Measurements from ENCODE around the gene KIAA0513.

Gene KIAA0513

GRCh38 chr16:85005285-85006069 lies 22.1 kb upstream of the KIAA0513 start:
- DNase-seq: no peak

GRCh38 chr16:85006639-85007038 lies 21.0 kb upstream of the KIAA0513 start:
- no peak for DNase-seq

GRCh38 chr16:85007496-85008214 lies 19.9 kb upstream of the KIAA0513 start:
- DNase-seq: no peak

GRCh38 chr16:85008271-85008670 lies 19.3 kb upstream of the KIAA0513 start:
- DNase-seq: no peak

DNA sequence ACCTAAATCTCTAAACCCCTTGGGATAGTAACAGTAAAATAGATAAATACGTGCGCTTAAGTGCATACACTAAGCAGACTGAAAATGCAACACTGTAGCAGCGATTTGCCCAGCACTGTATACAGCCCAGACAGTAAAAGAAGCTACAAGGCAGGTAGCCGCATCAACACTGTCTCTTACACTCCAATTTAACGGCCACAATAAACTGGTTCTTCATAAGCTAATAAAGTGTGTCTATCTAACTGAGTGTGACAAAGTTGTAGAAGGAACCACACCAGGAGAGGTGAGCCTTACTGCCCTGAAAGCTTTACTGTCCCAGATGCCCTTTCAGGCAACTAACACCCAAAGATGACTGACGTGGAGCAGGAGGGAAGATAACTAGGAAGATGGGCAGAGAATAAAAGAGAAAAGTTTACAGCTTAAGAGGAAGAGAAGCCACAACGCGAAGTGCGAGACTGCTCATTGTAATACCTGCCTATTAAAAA lies 17.1 kb upstream of the KIAA0513 start:
- no peak for DNase-seq

GRCh38 chr16:85010931-85011845 lies 16.4 kb upstream of the KIAA0513 start, which contains the start of gene ZDHHC7:
Gene ZDHHC7, minus strand, starts transcription at chr16:85011535. Its CDS starts 20,917 bp downstream, at chr16:84990618.
- peak; percentile 66 to 77 for DNase-seq

DNA sequence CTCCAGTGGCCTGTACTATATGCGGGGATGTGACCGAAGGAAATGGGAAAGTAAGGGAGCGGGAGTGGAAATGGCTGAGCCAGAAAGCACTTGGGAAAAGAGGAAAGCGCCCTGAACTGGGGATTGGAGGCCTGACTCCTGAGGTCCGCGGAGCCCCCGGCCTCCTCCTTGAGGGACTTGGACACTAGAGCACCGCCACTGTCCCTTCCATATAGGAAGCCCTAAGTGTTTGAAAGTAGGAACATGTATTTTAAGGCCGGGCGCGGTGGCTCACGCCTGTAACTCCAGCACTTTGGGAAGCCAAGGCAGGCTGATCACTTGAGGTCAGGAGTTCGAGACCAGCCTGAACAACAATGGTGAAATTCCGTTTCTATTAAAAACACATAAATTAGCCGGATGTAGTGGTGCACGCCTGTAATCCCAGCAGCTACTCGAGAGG lies 15.7 kb upstream of the KIAA0513 start:
- peak in 1 of 2 experiments; percentile 40 for DNase-seq

DNA sequence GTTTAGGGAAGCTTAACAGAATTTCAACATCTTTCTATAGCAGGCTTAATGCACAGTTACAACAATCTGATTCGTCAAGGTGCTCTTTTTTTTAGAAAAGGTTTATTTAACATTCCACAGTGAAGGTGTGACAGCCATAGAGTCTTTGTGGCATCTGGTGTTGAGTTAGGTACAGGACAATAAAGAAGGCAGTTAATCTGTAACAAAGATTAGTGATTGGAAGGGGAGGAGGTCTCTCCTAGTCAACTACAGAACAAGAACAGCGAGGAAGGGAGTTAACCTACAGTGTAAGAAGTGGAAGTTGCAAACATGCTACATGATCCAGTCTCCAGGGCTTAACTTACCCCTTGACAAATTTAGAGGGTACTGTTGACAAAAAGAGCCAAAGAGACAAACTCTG lies 13.3 kb upstream of the KIAA0513 start:
- no peak for DNase-seq

- no peak for DNase-seq
Observed at GRCh38 chr16:85015481-85016187, 12.0 kb upstream of the KIAA0513 start.

DNA sequence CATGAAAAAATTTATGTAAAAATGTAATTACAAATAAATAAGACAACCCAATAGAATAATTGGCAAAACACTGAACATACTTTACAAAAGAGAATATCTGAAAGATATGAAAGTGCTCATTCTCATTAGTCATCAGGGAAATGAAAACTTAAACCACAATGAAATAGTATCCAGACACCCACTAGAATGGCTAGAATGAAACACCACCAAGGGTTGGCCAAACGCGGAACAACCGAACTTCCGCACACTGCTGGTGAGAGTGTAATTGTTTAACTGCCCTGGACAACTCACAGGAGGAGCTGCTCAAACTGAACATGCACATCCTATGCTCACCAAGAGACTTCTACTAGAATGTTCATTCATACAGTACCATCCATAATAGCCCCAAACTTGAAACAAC lies 10.4 kb upstream of the KIAA0513 start:
- no peak for DNase-seq

DNA sequence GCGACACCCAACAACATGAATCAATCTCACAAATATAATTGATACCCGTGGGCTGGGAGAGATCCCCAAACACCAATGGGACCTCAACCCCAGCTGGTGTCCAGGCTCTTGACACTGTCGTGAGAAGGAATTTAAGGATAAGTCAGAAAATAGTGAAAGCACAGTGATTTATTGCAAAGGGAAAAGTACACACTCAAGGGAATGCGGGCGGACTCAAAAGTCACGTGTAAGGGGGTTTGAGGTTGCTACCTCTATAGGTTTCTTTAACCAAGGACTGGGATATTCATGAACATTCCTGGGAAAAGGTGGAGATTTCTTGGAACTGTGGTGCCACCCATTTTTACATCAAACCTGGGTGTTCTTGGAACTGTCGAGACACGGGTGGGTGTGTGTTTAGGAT lies 10.0 kb upstream of the KIAA0513 start:
- DNase-seq: no peak

DNA sequence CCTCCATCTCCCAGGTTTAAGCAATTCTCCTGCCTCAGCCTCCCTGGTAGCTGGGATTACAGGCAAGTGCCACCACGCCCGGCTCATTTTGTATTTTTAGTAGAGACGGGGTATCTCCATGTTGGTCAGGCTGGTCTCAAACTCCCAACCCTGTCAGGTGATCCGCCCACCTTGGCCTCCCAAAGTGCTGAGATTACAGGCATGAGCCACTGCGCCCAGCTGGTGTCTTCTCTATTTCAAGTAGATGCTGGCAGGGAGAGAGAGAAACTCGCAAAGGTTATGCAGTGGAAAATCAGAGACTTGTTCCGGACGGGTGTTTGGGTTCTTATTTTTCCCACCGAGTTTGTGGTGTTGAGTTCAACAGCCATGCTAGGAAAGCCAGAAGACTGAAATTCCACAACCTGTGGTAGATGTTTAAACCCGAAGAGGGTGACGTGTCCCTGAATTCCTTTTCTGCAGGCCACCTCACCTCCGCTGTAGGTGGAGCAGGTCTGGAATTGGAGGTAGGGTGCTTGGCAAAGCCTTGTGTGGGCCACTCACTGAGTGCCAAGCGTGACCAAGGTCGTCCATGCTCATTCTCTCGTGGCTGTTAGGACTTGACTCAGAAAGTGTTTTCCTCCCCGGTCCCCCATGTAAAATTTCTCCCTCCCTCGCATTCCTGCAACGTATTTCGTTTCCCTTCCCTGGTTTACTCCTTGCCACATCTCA lies 8.9 kb upstream of the KIAA0513 start:
- DNase-seq: no peak

DNA sequence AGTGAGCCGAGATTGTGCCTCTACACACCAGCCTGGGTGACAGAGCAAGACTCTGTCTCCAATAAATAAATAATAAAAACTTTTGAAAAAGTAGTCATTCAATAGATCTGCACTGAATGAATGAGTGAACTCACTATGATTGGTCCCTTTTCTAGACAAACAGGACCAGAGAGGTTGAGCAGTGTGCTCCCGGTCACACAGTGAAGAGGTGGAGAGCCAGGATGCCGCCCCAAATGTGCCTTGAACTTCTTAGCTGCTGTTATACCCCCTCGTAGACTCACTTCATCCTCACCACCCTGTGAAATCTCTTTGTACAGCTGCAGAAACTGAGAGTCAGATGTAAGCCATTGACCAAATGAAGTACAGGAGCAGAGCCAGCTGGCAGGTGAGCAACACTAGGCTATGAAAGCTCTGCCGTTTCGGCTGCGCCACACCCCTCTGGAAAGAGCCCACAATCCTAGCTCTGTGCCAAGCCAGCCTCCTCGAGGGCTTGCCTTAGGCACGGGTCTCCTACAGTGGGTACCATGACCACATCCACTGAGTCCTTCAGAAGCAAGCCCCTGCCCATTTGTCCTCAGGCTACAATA lies 7.8 kb upstream of the KIAA0513 start:
- peak in 1 of 2 experiments; percentile 7 for DNase-seq

- no peak for DNase-seq
Observed at GRCh38 chr16:85025781-85026653, 1.6 kb upstream of the KIAA0513 start.

DNA sequence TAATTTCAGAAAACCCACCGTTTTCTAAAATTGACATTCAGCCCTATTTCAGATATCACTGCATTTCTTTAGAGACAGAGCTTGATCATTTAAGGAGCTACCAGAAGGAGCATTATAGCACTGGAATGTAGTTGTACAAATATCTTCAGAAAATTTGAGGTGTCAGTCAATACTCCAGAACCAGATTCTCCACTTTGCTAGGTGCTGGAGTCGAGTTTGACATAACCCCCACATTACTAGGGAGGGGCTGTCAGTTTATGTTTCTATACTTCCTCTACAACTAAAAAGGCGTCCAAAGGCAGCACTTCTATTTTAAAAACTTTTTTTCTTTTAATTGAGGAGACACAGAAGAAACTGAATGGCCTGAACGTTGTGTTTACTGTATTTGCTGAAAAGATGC lies 892 bp upstream of the KIAA0513 start:
- DNase-seq: no peak

GRCh38 chr16:85027958-85028684 lies 526 bp downstream of the KIAA0513 start:
- no peak for DNase-seq

DNA sequence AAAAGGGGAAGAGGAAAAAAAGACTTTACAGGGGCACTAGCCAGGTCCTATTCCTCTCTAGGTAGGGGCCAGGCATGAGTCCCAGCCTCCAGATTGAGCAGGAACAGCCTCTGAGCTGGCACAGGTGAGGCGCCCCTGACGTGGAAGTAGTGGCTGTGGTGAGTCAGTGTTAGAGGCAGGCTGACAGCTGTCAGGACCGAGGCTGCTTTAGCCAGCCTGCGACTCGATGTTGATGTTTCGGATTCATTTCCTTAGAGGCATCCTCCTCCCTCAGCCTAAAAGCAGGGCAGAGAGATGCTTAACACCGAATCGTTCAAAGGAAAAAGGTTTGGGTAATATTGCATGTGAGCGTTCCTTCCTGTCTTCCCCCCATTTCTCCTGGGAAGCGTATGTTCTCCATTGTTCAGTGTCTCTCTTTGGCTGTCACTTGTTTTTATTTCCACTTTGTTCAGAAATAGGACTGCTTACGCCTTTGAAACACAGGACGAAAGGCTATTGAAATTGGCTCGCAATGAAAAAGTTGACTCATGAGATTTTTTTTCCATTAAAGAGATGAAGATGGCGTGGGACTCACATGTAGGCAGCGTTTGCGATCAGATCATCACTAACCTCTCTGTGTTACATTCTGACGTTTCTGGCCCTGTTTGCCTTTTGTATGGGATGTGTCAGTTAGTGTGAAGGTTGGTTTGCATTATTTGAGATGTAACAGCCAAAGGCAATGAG lies 1.3 kb downstream of the KIAA0513 start:
- DNase-seq: peak in 1 of 2 experiments; percentile 4

DNA sequence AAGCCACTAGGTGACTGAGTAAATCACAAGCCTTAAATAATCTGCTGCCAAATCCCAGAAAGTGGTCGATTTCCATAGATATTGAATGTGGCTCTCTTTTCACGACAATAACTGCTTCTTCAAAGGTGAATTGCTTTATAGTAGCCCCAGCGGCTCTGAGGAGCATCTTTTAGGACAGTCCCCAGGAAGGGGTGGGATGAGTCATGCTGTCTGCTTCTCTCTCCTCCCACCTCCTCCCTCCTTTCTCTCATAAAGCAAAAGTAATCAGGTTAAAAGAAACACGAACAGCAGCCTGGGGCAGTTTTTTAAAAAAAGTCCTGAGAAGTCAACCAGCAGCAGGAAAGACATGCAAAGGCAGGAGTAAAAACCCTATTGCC lies 1.8 kb downstream of the KIAA0513 start:
- no peak for DNase-seq

GRCh38 chr16:85029981-85030401 lies 2.4 kb downstream of the KIAA0513 start:
- no peak for DNase-seq
